Transverse colon (tissue), 3 donors: ENCODE data around the gene ZNF226.

Experiments
- POLR2A ChIP-seq: fragments of 450-650 bp; IDR thresholded peaks from one replicate; pipeline ENCODE4 v1.6.1; 2016; ENCODE audit warnings: antibody characterized with exemption, mild to moderate bottlenecking, moderate library complexity
- TF ChIP-seq, protein P1 (sequence below), 5 experiments: fragments of 200-600 bp in 3 of 5; fragments of 450-650 bp in 2 of 5; sonication (generic) in 3 of 5; IDR thresholded peaks; 1 replicate in 2 of 5; 2 replicates in 3 of 5; pipeline ENCODE4 v1.5.1; 2016 to 2017; ENCODE audit warnings: antibody characterized with exemption in 5 of 5, inconsistent platforms in 3 of 5, mild to moderate bottlenecking in 2 of 5, moderate library complexity in 1 of 5

DNA sequence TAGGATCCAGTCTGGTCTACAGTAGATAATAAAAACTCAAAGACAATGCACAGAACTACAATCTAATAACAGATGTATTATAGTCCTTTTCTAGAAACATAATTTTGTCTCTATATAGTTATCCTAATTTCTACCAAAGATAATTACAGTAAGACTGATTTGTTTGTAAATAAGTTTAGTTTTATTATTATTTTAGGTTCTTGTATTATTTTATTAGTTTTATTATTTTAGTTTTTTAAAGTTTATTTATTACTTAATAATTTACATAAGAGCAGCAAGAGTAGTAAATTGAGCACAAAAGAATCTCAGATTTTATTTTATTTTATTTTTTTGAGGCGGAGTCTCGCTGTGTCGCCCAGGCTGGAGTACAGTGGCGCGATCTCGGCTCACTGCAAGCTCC lies 25.1 kb downstream of the ZNF226 start:
- TF ChIP-seq, protein P1, sequence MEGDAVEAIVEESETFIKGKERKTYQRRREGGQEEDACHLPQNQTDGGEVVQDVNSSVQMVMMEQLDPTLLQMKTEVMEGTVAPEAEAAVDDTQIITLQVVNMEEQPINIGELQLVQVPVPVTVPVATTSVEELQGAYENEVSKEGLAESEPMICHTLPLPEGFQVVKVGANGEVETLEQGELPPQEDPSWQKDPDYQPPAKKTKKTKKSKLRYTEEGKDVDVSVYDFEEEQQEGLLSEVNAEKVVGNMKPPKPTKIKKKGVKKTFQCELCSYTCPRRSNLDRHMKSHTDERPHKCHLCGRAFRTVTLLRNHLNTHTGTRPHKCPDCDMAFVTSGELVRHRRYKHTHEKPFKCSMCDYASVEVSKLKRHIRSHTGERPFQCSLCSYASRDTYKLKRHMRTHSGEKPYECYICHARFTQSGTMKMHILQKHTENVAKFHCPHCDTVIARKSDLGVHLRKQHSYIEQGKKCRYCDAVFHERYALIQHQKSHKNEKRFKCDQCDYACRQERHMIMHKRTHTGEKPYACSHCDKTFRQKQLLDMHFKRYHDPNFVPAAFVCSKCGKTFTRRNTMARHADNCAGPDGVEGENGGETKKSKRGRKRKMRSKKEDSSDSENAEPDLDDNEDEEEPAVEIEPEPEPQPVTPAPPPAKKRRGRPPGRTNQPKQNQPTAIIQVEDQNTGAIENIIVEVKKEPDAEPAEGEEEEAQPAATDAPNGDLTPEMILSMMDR (IDR thresholded peaks at IDR 0.05) = no peak
- no peak for TF ChIP-seq POLR2A
